GM12878 (cell line): ENCODE results near the gene TBP.

Experiments used
- CHD2 ChIP-seq: IDR thresholded peaks from 2 replicates; pipeline ENCODE4 v1.6.1; 2011; ENCODE audit warnings: low read depth, low read length, improper control_type of control experiment, borderline replicate concordance
- FOXK2 ChIP-seq: fragments of 450-650 bp; IDR thresholded peaks from 2 replicates; pipeline ENCODE4 v1.6.1; 2017; ENCODE audit warnings: mild to moderate bottlenecking, moderate library complexity
- GABPA ChIP-seq: IDR thresholded peaks from 2 replicates; pipeline ENCODE4 v1.6.1; 2014; ENCODE audit warnings: antibody characterized with exemption, low read depth, mild to moderate bottlenecking, inconsistent platforms
- IKZF2 ChIP-seq, 2 experiments: fragments of 450-650 bp; IDR thresholded peaks; 2 replicates each; pipeline ENCODE4 v1.6.1; 2017; ENCODE audit warnings: mild to moderate bottlenecking in 2 of 2, moderate library complexity in 2 of 2
- NFXL1 ChIP-seq: fragments of 450-650 bp; IDR thresholded peaks from 2 replicates; pipeline ENCODE4 v1.6.1; 2017; ENCODE audit warnings: antibody characterized with exemption, mild to moderate bottlenecking, borderline replicate concordance
- NR2C1 ChIP-seq: fragments of 450-650 bp; IDR thresholded peaks from 2 replicates; pipeline ENCODE4 v1.6.1; 2017; ENCODE audit warnings: antibody characterized with exemption, mild to moderate bottlenecking, moderate library complexity
- SIX5 ChIP-seq: IDR thresholded peaks from 2 replicates; pipeline ENCODE4 v1.6.1; 2011; ENCODE audit warnings: mild to moderate bottlenecking, low read depth, low read length, moderate library complexity; ENCODE audit not compliant: severe bottlenecking
- SP1 ChIP-seq: IDR thresholded peaks from one replicate; pipeline ENCODE4 v1.6.1; 2011; ENCODE audit warnings: low read depth, low read length
- YBX1 ChIP-seq: fragments of 450-650 bp; IDR thresholded peaks from 2 replicates; pipeline ENCODE4 v1.6.1; 2016; ENCODE audit warnings: antibody characterized with exemption

DNA sequence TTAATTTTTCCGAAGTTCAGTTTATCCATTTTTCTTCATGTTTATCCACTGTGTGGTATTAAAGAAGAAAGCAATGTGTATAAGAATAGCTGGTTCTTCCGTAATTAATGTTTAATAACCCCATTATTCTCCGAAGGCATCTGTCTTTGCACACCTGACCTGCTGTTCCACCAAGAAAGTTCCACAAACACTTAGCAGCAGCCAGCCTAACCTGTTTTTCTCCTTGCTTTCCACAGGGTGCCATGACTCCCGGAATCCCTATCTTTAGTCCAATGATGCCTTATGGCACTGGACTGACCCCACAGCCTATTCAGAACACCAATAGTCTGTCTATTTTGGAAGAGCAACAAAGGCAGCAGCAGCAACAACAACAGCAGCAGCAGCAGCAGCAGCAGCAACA, 7.4 kb downstream of the TBP start:
- TF ChIP-seq NFXL1 (no peak), SIX5 (no peak), NR2C1 (no peak), GABPA (no peak), FOXK2 (no peak), SP1 (no peak), CHD2 (no peak), YBX1 (no peak), IKZF2 (IDR thresholded peaks at IDR 0.05) (no peak)
